HG02840 (cell line): ENCODE measurements around the gene CARD19.

Experiments used
- ATAC-seq: cut with Tn5 transposase; IDR thresholded peaks from one replicate; pipeline ENCODE4 v1.9.1; 2021; ENCODE audit warnings: mild to moderate bottlenecking, moderate library complexity, moderate number of reproducible peaks; ENCODE audit not compliant: unreplicated experiment, low FRiP score

Gene CARD19, protein sequence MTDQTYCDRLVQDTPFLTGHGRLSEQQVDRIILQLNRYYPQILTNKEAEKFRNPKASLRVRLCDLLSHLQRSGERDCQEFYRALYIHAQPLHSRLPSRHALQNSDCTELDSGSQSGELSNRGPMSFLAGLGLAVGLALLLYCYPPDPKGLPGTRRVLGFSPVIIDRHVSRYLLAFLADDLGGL

DNA sequence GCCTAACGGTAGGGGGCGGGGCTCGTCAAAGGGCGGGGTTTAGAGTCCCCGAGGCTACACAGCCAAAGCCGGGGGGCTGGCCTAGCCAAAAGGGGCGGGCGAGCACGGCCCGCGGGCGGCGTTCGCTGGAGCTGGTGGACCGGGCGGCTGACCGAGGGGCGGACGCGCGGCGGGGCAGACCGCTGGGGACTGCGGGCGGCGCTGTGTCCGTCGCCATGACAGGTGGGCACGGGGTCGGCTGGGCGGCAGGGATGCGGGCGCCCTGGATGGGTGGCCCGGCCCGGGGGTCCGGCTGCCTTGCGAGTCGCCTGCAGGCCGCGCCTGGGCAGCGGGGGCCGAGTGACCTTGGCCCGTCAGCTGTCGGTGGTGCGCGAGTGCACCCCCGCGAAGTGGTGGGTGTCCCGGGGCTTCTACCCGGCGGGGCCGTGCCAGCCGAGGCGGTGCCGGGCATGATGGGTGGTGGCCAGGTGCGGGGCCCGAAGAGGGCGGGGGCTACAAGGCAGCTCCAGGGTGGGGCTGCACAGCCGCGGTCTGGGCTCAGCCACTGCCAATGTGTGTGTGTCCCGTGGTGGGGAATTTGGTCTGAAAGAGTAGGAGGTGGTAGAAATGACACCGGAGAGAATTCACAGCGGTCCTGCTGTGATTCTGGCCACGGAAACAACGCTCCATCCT is at the start of gene CARD19:
Gene CARD19, plus strand, starts transcription at position 87 of the 672 bp plus-strand sequence. Its CDS starts 129 bp downstream, at position 216.
- peak; percentile 46 for ATAC-seq

DNA sequence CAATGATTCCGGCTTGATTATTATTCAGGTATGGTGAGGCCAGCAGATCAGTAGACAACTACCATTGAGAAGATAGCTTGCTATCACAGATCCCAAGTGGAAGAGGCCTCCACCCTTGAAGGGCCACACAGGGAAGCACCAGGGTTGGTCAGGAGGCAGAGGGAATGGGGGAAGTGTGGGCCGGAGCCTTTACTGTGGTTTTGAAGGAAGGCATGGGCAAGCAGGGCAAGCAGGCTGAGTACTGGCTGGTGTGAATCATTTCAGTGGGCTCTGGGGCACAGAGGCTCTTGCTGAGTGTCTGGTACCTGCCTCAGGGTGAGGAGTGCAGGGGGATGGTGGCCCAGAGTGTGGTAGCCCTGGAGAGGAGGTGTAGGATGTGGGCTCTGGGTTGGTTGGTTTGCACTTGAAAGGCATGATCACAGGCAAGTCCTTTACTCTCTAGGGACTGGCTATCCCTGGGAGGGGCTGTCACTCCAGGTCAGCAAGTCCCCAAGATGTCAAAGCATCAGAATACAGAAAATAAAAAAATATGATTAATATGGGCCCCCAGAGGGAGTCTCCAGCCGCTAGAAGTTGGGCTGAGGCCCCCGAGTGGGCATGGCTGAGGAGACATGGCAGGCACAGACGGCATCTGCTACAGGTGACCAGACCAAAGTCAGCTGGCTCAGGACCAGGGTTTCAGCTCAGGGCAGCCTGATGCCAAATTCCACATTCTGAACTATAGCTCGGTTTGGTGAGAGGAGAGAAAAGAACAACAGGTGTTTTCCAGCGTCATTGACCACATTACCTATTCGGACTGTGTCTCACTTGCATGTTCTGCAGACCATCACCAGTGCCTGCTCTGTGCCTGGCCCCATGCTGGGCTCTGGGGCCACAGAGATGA is 47.2 kb upstream of the CARD19 start:
- ATAC-seq: no peak

GRCh38 chr9:93049491-93049890 is 46.5 kb upstream of the CARD19 start:
- no peak for ATAC-seq

DNA sequence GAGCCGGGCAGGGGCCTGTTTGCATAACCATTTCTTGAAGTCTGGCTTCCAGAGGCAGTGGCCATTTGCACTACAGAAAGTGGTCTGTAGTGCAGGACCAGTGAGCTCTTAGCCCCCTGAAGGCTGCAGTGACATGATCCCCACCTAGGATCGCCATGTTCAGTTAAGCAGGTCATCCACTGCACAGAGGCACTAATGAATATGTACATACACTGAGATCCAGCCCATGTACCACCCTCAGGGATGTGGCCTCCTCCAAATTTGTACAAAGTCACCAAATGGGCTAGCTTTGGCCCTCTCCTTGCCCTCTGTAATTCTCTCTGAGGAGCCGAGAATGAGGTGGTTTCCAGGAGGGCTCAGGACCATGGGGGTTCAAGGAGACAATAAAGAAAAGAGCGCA is 45.8 kb upstream of the CARD19 start:
- ATAC-seq: no peak

- no peak for ATAC-seq
These were observed 44.3 kb upstream of the CARD19 start for GRCh38 chr9:93051680-93052089.

GRCh38 chr9:93052791-93053540 is 43.1 kb upstream of the CARD19 start:
- ATAC-seq: no peak

- ATAC-seq: no peak
These were observed 42.2 kb upstream of the CARD19 start for GRCh38 chr9:93053781-93054331.

- no peak for ATAC-seq
These were observed 41.0 kb upstream of the CARD19 start for GRCh38 chr9:93054758-93055704.

- no peak for ATAC-seq
These were observed 38.8 kb upstream of the CARD19 start for GRCh38 chr9:93057042-93057702.

- peak; percentile 4 for ATAC-seq
These were observed 38.2 kb upstream of the CARD19 start for GRCh38 chr9:93057703-93058354.

DNA sequence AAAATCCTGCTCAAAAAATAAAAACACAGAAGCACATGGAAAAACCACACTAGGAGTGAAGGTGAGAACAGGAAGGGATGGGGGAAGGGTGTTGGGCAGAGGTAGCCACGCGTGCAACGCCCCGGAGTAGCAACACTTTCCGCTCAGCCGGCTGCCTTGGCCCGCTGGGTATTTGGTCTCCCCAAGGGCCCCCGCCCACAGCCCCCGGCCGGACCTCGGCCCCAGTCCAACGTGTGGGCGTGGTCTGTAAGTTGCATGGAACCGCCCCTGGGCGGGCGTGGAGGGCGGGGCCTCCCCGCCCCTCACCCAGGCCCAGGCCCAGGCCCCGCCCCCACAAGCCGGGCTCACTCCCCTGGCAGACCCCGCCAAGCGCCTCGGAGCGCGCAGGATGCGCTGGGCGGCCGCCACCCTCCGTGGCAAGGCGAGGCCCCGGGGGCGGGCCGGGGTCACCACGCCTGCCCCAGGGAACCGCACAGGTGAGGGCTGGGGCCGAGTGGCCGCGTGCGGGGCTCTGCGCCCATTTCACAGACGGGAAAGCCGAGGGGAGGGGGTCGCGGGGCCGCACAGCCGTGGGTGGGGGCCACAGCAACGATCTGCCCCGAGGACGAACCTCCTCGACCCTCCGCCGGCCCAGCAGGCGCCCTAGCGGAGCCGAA is 37.5 kb upstream of the CARD19 start, which contains the start of gene SUSD3:
Gene SUSD3, plus strand, starts transcription at position 347 of the 656 bp plus-strand sequence. Its CDS starts 42 bp downstream, at position 389.
- peak; percentile 45 for ATAC-seq

DNA sequence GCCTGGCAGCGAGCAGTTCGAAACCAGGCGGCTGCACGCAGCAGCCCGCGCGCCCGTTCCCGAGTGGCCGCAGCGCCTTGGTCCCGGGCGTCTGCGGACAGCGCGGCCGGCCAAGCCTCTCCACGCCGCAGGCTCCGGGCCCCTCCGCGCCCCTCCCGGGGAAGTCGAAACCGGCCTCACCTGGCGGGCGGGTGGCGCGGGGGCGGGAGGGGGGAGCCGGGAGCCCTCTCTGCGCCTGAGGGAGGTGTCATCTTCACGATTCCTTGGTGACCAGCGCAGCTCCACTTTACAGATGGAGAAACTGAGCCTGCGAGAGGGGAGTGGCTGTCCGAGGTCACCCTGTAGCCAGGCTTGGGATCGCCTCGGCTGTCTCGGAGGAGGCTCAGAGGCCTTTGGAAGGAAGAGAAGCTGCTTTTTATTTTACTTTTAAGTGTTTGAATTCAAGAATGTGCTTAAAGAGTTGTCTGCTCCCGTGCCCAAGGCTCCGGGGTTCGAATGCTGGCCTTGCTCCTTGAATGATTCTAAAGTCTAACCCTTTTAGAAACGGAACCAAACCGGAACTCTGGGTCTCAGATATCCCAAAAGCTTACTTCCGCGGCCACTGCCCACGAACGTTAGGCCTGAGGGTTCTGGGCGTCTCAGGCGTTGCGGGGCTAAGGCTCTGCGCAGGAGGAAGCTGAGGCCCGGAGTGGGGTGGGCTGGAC is 36.9 kb upstream of the CARD19 start:
- peak; percentile 4 for ATAC-seq

DNA sequence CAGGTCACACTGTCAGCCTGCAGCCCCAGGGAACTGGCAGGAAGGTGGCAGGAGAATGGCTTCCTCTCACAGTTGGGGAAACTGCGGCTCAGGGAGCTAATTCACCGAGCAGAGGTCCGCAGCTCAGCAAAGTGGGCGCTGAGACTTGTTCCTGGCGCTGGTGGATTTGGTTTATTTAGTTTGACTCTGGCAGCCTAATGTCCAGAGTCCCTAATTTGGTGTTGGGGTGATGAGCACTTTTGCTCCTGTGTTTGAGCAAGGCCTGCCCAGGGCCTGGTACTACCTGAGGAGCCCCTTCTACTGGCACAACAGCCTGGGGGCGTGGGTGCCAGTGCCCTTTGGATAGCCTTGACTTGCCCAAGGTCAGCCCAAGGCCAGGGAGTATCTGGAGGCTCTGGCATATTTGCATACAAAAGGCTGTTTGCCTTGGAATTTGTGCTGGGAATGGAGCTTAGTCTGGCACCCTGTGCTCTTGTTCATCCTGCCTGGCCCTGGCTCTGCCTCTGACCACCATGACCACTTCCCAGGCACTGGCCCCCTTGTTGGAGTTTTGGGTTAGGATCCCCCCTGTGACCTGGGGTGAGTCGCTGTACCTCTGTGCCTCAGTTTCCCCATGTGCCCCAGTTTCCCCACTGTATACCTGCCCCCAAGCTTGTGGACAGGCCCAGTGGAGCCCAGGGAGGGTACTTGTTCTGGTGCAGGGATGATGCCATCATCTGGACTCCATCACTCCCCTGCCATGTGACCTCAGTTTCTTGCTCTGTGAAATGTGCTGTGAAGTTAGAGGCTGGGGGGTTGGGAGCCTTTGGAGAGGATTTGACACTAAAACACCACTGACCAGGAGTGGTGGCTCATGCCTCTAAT is 36.1 kb upstream of the CARD19 start:
- no peak for ATAC-seq

- ATAC-seq: no peak
These were observed 35.2 kb upstream of the CARD19 start for GRCh38 chr9:93060746-93061259.

DNA sequence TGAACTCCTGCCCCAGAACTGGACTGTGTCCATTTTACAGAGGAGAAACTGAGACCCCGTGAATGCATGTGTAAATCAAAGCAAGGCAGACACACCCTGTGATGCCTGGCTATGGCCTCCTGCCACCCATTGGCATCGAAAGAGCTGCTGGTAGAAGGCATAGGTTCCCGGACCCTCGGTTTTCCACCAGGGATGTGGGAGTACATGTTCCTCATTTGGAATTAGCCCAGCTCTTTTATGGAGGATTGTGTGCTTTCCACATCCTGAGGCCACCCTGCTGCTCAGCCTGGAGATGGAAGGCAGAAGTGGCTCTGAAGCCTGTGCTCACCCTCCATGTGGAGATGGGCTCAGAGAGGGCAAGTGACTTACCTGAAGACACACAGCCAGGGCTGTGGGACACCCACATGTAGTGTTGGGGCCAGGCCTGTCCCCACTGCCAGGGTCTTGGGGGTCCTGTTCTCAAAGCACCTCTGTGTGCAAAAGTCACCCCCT is 34.7 kb upstream of the CARD19 start:
- ATAC-seq: no peak
